ENCODE results near the gene SND1. TPM values are rescaled to one million over a fixed set of nuclear protein-coding genes. Genes with fewer than 3 reads are reported as not detected.

SND1 gene
- total RNA-seq, 1 donor from 2014 or later: 88.5 TPM

GRCh38 chr7:128076196-128076795, 424.3 kb downstream of the SND1 start:
- DNase-seq: no peak

- no peak for DNase-seq
Measured at GRCh38 chr7:128076796-128077271, 424.8 kb downstream of the SND1 start.

DNA sequence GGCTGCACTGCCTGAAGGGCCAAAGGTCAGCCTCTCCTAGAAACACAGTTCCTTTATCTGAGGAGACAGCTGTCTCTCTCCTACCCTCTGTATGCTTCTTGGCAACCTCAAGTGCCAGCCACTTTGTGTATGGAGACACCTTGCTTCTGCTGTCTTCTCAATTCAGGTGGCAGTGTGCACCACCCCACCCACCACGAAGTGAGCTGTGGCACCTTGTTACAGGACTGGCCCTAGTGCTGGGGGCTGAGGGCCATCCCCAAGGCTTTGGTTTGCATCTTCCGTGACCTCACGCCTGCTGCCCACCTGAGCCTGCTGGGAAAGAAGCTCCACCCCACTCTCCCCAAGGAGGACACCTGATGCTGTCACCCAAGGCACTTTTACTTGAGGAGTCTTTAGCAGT, 426.3 kb downstream of the SND1 start:
- no peak for DNase-seq

- no peak for DNase-seq
Measured at GRCh38 chr7:128080169-128080568, 428.2 kb downstream of the SND1 start.

DNA sequence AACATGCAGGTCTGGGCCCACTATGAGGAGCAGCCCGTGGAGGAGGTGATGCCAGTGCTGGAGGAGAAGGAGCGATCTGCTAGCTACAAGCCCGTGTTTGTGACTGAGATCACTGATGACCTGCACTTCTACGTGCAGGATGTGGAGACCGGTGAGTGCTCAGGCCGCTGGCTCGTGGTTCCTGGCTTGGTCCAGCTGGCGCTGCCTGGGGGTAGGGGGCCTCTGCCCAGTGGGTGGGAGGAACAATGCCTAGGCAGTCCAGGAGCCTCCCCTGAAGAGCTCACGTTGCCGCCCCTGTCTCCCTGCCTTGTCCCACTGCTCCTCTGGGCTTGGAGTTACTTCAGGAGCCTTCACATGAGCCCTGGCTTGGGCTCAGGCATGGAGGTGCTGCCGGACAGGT, 429.4 kb downstream of the SND1 start:
- no peak for DNase-seq

GRCh38 chr7:128081808-128082207, 429.8 kb downstream of the SND1 start:
- no peak for DNase-seq

- no peak for DNase-seq
Measured at GRCh38 chr7:128082431-128082830, 430.4 kb downstream of the SND1 start.

GRCh38 chr7:128084896-128085608, 433.1 kb downstream of the SND1 start:
- no peak for DNase-seq

GRCh38 chr7:128090492-128090891, 438.5 kb downstream of the SND1 start:
- no peak for DNase-seq

- no peak for DNase-seq
Measured at GRCh38 chr7:128091106-128091505, 439.1 kb downstream of the SND1 start.

DNA sequence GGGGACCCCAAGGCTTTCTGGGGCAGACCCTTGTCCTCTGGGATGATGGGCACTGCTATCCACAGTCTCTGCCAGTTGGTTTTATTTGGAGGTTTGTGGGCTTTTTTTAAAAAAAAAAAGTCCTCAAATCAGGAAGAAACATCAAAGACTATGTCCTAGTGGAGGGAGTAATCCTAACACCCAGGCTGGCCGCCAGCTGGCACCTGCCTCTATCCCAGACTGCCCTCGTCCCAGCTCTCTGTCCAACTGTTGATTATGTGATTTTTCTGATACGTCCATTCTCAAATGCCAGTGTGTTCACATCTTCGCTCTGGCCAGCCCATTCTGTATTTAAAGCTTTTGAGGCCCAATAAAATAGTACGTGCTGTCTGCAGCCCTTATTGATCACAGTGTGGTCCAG, 440.2 kb downstream of the SND1 start:
- no peak for DNase-seq

DNA sequence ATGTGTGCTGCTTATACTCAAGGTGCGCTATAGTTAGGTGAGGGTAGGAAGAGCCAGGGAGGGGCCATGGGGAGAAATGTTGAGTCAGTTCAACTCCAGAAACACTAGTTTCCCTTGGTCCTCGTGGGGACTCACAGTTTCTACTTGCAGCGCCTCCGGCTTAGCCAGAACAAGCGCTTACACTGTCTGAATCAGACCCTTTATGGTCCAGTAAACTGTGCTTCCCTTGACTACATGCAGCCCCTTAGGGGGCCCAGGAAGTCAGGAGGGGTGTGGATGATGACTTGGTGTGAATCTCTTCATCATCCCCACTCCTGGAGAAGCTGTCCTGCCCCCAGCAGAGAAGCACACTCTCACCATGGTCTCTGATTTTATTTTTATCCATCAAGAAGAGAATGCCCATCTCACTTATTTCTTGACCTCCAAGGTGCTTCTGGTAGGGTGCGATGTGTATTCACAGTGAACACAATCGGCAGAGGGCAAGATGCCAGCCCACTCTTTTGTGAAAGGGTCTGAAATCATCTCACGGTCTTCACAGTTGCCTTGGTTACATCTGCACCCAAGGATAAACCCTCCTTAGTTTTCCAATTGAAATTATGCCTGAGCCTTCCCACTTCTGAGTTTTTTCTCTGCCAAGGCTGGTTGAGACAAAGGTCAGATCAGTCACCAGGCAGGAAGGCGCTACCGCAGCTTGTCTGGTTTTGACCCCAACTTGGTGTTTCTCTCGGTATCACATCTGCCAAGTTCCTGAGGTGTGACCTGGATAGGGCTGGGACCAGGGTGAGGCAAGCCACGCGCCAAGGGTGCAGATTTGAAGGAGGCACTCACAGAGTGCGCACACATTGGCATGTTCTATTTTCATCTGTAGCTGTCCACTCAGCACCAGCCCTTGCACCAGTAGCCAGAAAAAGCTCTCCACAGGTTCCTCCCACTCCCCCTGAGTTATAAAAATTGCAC, 441.9 kb downstream of the SND1 start:
- no peak for DNase-seq

DNA sequence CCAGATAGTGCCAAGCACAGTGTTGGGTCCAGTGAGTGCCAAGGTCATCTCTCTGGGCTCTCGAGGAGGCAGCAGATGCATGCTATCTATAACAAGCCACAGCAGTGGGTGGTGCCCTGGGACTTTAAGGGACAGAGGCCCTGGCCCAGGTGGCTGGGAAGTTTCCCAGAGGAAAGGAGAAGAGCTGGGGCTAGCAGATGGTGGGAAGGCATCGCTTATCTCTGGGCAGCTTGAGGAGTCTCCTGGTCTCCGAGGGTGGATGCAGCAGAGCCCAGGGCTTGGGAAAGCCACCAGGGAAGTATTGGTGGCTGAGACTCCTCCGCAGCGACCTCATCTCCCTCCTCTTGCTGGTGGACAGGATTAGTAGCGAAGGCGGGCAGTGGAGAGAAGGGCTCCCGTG, 442.7 kb downstream of the SND1 start:
- no peak for DNase-seq

GRCh38 chr7:128097211-128097731, 445.3 kb downstream of the SND1 start:
- no peak for DNase-seq

DNA sequence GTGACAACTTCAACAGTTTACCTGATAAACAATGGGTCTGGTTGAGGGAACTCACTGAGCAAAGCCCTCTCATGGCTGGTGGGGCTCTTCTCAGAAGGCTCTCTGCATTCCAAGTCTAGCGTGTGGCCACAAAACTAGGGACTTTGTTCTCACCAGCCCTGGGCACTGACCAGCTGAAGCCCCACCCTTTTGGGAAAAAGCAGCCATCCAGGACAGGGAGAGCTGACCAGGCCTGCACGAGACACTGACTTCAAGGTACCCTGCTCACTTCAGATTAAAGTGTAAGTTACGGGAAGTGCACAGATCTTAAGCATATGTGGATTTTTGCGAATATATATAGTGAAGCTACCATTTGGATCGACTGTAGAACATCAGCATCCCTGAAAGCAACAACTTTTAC, 446.6 kb downstream of the SND1 start:
- no peak for DNase-seq

DNA sequence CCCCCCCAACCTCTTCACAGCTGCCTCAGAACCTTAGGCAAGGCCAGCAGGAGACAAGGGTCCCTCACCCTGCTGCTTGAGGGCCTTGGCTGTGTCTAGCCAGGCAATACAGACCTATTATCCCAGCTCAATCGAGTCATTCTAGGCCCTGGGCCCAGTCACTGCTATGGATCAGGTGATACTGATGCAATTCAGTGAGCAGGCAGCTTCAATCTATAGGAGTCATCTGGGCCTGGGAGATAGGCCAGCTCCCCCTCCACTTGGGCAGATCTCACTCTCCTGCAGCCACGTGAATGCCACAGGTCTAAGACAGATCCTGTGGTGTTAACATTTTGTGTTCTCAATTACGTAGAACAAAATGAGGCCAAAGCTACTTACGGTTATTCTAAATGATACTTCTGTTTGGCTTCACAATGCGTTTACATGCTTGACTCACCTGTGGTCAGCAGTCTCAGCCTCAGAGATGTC, 447.2 kb downstream of the SND1 start:
- DNase-seq: no peak

GRCh38 chr7:128100225-128100948, 448.4 kb downstream of the SND1 start:
- DNase-seq: no peak

- DNase-seq: no peak
Measured at GRCh38 chr7:128100949-128101713, 449.1 kb downstream of the SND1 start.

DNA sequence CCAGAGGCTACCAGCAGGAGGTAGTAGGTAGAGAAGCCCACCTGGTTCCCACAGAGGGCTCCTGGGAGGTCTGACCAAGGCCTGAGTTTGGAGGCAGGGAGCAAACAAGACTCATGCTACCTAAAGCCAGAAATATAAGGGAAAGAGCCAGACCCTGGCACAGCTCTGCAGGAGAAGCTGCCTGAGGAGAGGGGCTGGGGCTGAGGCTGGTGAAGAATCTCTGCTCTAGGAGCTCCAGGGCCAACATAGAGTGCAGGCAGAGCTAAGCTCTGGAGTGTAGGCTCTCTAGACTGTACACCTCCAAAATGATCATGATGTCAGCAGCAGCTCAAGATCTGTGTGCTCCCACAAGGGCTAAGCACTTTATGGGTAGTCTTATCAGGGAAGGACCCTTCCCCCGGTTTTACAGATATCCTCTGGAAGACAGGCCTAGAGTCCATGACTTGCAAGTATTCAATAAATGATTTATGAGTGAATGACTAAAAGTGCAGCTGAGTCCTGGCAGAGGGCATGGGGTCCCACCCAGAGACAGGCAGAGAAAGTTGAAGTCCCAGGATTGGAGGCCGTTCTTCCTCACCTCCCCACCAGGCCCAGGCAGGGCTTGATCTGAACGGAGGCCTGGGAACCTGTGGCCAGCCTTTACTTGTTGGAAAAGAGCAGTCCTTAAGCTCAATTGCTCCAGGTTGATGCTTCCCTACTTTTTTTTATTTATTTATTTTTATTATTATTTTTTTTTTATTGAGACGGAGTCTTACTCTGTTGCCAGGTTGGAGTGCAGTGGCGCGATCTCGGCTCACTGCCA, 450.7 kb downstream of the SND1 start:
- DNase-seq: no peak

- no peak for DNase-seq
Measured at GRCh38 chr7:128103498-128104107, 451.6 kb downstream of the SND1 start.
